ENCODE measurements around the gene SUV39H1. TPM values are rescaled to one million over a fixed set of nuclear protein-coding genes. Genes with fewer than 3 reads are reported as not detected.
A peak's percentile ranks its signal among the peaks of the same experiment; 100 is the strongest.

SUV39H1 gene
- total RNA-seq, 3 donors from 2014 or later (not counting 1 experiment from before 2014, with no cell fraction given): 9.2 to 11.6 (median 11.0) TPM

- Histone ChIP-seq H3K27me3 (ENCODE audit: control insufficient read depth, insufficient read depth, low read length) (no peaks in the 10 kb centered on the region), H3K4me1 (ENCODE audit: control insufficient read depth, insufficient read depth, low read length) (peaks cover 50% of the 10 kb centered on the region), H3K27ac (ENCODE audit: low read length) (peak overlapping the region; percentile 94), H3K9me3 (ENCODE audit: control insufficient read depth, insufficient read depth, low read length) (no peaks in the 10 kb centered on the region), H3K36me3 (ENCODE audit: control insufficient read depth, insufficient read depth, low read length) (peaks cover 3% of the 10 kb centered on the region), H3K4me3 (ENCODE audit: low read length) (no peak overlapping the region)
- no peak for TF ChIP-seq CTCF (IDR thresholded peaks at IDR 0.05)
- Mint-ChIP-seq H3K36me3 (no peaks in the 10 kb centered on the region), H3K4me3 (peak overlapping the region; percentile 67), H3K9me3 (no peaks in the 10 kb centered on the region), H3K27ac (peak overlapping the region; percentile 76 to 97), H3K4me1 (peaks cover 57 to 60% of the 10 kb centered on the region in 2 donors), H3K27me3 (ENCODE audit: low read depth in 2 of 2) (peaks cover 0 to 11% of the 10 kb centered on the region in 2 donors)
- no peak for ATAC-seq
- 96% methylated on average over 9 of the region's 9 CpGs for WGBS (ENCODE audit: insufficient coverage)
- intact Hi-C loops (cut with micrococcal nuclease): loop anchor here (10.0 kb wide), 1 partner anchor 223 kb away; no protein-coding TSS in a partner anchor
- no peak for DNase-seq
Measured at GRCh38 chrX:48711162-48711928, 14.8 kb downstream of the SUV39H1 start.

- Mint-ChIP-seq H3K27ac (peak overlapping the region; percentile 76 to 97), H3K9me3 (no peaks in the 10 kb centered on the region), H3K4me3 (peak overlapping the region; percentile 67), H3K27me3 (ENCODE audit: low read depth in 2 of 2) (peaks cover 0 to 11% of the 10 kb centered on the region in 2 donors), H3K36me3 (no peaks in the 10 kb centered on the region), H3K4me1 (peaks cover 58 to 67% of the 10 kb centered on the region in 2 donors)
- Histone ChIP-seq H3K9me3 (ENCODE audit: control insufficient read depth, insufficient read depth, low read length) (no peaks in the 10 kb centered on the region), H3K27me3 (ENCODE audit: control insufficient read depth, insufficient read depth, low read length) (no peaks in the 10 kb centered on the region), H3K4me3 (ENCODE audit: low read length) (no peak overlapping the region), H3K4me1 (ENCODE audit: control insufficient read depth, insufficient read depth, low read length) (peaks cover 54% of the 10 kb centered on the region), H3K36me3 (ENCODE audit: control insufficient read depth, insufficient read depth, low read length) (peaks cover 2% of the 10 kb centered on the region), H3K27ac (ENCODE audit: low read length) (peak overlapping the region; percentile 94)
- ATAC-seq: no peak
- intact Hi-C loops (cut with micrococcal nuclease): loop anchor here (2.0 to 10.0 kb wide), 2 partner anchors 25 to 223 kb away; no protein-coding TSS in a partner anchor
- DNase-seq: no peak
- 70% methylated on average over 7 of the region's 7 CpGs for WGBS (ENCODE audit: insufficient coverage)
- TF ChIP-seq CTCF (IDR thresholded peaks at IDR 0.05): no peak
Measured at GRCh38 chrX:48711929-48712505, 15.5 kb downstream of the SUV39H1 start.

GRCh38 chrX:48713847-48714246 is 17.3 kb downstream of the SUV39H1 start:
- H3K27ac ChIP-seq (ENCODE audit: low read length): peak overlapping the region; percentile 94
- no peaks in the 10 kb centered on the region for H3K9me3 Mint-ChIP-seq
- no peaks in the 10 kb centered on the region for H3K36me3 ChIP-seq (ENCODE audit: control insufficient read depth, insufficient read depth, low read length)
- H3K9me3 ChIP-seq (ENCODE audit: control insufficient read depth, insufficient read depth, low read length): no peaks in the 10 kb centered on the region
- no peaks in the 10 kb centered on the region for H3K36me3 Mint-ChIP-seq
- no peak for TF ChIP-seq CTCF (IDR thresholded peaks at IDR 0.05)
- DNase-seq (peak in 1 of 2 donors; percentile 53), ATAC-seq (peak; percentile 21 to 60 (median 51))
- no peaks in the 10 kb centered on the region for H3K27me3 ChIP-seq (ENCODE audit: control insufficient read depth, insufficient read depth, low read length)
- H3K4me1 ChIP-seq (ENCODE audit: control insufficient read depth, insufficient read depth, low read length): peaks cover 52% of the 10 kb centered on the region
- intact Hi-C loops (cut with micrococcal nuclease): loop anchor here (2.0 to 10.0 kb wide), 2 partner anchors 23 to 221 kb away; no protein-coding TSS in a partner anchor
- peak overlapping the region; percentile 76 to 97 for H3K27ac Mint-ChIP-seq
- peaks cover 61 to 79% of the 10 kb centered on the region in 2 donors for H3K4me1 Mint-ChIP-seq
- no peak overlapping the region for H3K4me3 ChIP-seq (ENCODE audit: low read length)
- peak overlapping the region; percentile 67 for H3K4me3 Mint-ChIP-seq
- H3K27me3 Mint-ChIP-seq (ENCODE audit: low read depth in 2 of 2): peaks cover 0 to 11% of the 10 kb centered on the region in 2 donors
- WGBS (ENCODE audit: insufficient coverage): 29% methylated on average over 2 of the region's 2 CpGs
